IMR-90 (cell line): ENCODE measurements around the gene PDS5B.

Source experiments
- CEBPB ChIP-seq: IDR thresholded peaks from 2 replicates; pipeline ENCODE4 v1.6.1; 2012; ENCODE audit warnings: low read depth, low read length, improper control_type of control experiment
- CTCF ChIP-seq: conservative IDR thresholded peaks from 2 replicates; pipeline ENCODE4 v1.5.1; 2012; ENCODE audit warnings: mild to moderate bottlenecking, low read depth, low read length, improper control_type of control experiment
- ELK1 ChIP-seq: fragments of 150-350 bp; IDR thresholded peaks from 2 replicates; pipeline ENCODE4 v1.6.1; 2016; ENCODE audit warnings: low read depth, mild to moderate bottlenecking, low read length, moderate library complexity, borderline replicate concordance
- MAZ ChIP-seq: IDR thresholded peaks from 2 replicates; pipeline ENCODE4 v1.6.1; 2012; ENCODE audit warnings: low read depth, mild to moderate bottlenecking, low read length, improper control_type of control experiment, moderate library complexity, borderline replicate concordance
- POLR2A ChIP-seq: IDR thresholded peaks from 2 replicates; pipeline ENCODE4 v1.6.1; 2012; ENCODE audit warnings: mild to moderate bottlenecking, low read depth, low read length
- RCOR1 ChIP-seq: IDR thresholded peaks from 2 replicates; pipeline ENCODE4 v1.6.1; 2012; ENCODE audit warnings: mild to moderate bottlenecking, low read length, improper control_type of control experiment; ENCODE audit not compliant: insufficient replicate concordance
- RFX5 ChIP-seq: IDR thresholded peaks from 2 replicates; pipeline ENCODE4 v1.8.0; 2012; ENCODE audit warnings: low read depth, mild to moderate bottlenecking, low read length, moderate library complexity
- SMC3 ChIP-seq: fragments of 150-350 bp; IDR thresholded peaks from 2 replicates; pipeline ENCODE4 v1.6.1; 2016; ENCODE audit warnings: low read depth, mild to moderate bottlenecking, antibody characterized with exemption, low read length, moderate library complexity
- USF2 ChIP-seq: fragments of 150-350 bp; IDR thresholded peaks from 2 replicates; pipeline ENCODE4 v1.6.1; 2017; ENCODE audit warnings: mild to moderate bottlenecking, antibody characterized with exemption, low read length, low read depth

- TF ChIP-seq CTCF: no peak
- no peak for TF ChIP-seq POLR2A
- TF ChIP-seq CEBPB: no peak
- TF ChIP-seq SMC3: no peak
- no peak for TF ChIP-seq RCOR1
- TF ChIP-seq RFX5: no peak
- TF ChIP-seq USF2: no peak
- TF ChIP-seq MAZ: no peak
- no peak for TF ChIP-seq ELK1
These were observed 225.1 kb downstream of the PDS5B start for GRCh38 chr13:32811297-32811800.
